ENCODE measurements around the gene JMJD6.

DNA sequence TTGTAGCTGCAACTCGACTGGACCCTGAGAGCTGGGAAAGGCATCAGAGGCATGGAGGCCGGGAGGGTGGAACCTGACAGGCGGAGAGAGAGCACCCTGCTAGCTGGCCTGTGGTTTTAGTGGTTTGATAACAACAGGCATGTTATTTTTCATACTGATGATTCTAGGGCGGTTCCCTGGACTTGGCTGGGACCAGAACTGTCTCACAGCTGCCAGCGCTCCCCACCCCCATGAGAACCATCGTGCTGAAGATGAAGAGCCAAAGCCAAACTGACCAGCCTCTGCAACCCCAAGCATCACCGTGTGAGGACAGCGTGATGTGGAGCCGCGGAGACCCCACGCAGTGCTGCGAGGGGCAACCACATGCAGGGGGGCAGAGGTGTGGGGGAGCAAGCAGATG is 44.1 kb downstream of the JMJD6 start:
- TF ChIP-seq POLR2AphosphoS5 (IDR thresholded peaks at IDR 0.05; ENCODE audit: low read depth, low read length) (no peak), TAF1 (IDR thresholded peaks at IDR 0.05; ENCODE audit: borderline replicate concordance, insufficient read depth, low read length) (no peak)
- TF ChIP-seq, protein P1, sequence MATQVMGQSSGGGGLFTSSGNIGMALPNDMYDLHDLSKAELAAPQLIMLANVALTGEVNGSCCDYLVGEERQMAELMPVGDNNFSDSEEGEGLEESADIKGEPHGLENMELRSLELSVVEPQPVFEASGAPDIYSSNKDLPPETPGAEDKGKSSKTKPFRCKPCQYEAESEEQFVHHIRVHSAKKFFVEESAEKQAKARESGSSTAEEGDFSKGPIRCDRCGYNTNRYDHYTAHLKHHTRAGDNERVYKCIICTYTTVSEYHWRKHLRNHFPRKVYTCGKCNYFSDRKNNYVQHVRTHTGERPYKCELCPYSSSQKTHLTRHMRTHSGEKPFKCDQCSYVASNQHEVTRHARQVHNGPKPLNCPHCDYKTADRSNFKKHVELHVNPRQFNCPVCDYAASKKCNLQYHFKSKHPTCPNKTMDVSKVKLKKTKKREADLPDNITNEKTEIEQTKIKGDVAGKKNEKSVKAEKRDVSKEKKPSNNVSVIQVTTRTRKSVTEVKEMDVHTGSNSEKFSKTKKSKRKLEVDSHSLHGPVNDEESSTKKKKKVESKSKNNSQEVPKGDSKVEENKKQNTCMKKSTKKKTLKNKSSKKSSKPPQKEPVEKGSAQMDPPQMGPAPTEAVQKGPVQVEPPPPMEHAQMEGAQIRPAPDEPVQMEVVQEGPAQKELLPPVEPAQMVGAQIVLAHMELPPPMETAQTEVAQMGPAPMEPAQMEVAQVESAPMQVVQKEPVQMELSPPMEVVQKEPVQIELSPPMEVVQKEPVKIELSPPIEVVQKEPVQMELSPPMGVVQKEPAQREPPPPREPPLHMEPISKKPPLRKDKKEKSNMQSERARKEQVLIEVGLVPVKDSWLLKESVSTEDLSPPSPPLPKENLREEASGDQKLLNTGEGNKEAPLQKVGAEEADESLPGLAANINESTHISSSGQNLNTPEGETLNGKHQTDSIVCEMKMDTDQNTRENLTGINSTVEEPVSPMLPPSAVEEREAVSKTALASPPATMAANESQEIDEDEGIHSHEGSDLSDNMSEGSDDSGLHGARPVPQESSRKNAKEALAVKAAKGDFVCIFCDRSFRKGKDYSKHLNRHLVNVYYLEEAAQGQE (IDR thresholded peaks at IDR 0.05; ENCODE audit: insufficient read depth in 1 of 2, low read depth in 2 of 2, low read length in 2 of 2) = no peak
